T-helper 2 cell (primary cell): Measurements from ENCODE around the gene HDAC11.
A peak's percentile ranks its signal among the peaks of the same experiment; 100 is the strongest.
"Not testable (repeated sequence)": the region's sequence is repeated elsewhere in the genome, so short reads cannot be mapped to it uniquely, and the experiment has no call there.

Source experiments
- DNase-seq, 5 experiments: peaks; one replicate each; pipeline versions ENCODE4 v3.0.0 to v3.0.0-alpha.2; 2012 to 2022
- total RNA-seq, 2 donors: gene quantifications; one replicate each; lab custom pipeline; 2026; lab: John Stamatoyannopoulos, UW

The HDAC11 gene, protein sequence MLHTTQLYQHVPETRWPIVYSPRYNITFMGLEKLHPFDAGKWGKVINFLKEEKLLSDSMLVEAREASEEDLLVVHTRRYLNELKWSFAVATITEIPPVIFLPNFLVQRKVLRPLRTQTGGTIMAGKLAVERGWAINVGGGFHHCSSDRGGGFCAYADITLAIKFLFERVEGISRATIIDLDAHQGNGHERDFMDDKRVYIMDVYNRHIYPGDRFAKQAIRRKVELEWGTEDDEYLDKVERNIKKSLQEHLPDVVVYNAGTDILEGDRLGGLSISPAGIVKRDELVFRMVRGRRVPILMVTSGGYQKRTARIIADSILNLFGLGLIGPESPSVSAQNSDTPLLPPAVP
- total RNA-seq, result 4.3 to 5.3 reads per million in 2 donors

DNA sequence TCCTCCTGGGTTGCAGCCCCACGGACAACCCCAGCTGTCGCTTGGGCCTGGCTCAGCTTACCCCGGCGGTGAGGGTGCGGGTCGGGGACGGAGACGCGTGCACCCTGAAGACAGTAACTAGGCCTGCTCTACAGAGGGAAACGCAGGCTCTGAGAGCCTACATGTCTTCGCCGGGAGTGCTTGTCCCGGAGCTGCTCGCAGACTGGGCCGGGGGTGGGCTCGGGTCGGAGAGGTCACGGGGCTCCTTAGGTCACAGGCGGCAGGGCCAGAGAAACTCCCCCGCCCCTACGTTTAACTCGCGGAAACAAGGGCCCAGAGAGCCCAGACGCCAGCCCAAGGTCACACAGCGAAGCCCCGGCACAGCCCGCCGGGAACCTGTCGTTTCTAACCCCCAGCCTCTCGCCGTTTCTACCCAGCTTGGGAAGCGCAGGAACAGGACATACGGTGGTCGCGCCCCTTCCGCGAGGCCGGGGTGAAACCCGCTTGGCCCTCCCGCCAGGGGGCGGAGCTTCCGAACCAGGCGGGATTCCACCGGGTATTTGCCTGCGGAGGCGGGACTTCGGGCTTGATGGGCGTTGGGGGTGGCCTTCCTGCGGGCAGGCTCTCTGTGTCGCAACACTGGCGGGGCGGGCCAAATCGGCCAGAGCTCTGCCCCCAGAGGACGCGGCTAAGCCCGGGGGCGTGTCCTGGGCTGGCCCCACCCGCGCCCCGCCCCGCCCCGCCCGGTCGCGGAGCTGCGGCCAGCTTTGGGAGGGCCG lies at the start of gene HDAC11:
HDAC11 (plus strand) TSS at position 725 of the 758 bp plus-strand sequence. CDS start 42 bp downstream, outside the sequence.
- DNase-seq, result peak; percentile 95 to 98 (median 96)

- not testable (repeated sequence) for DNase-seq
Measured at GRCh38 chr3:13430411-13430875, 49.7 kb upstream of the HDAC11 start.

DNA sequence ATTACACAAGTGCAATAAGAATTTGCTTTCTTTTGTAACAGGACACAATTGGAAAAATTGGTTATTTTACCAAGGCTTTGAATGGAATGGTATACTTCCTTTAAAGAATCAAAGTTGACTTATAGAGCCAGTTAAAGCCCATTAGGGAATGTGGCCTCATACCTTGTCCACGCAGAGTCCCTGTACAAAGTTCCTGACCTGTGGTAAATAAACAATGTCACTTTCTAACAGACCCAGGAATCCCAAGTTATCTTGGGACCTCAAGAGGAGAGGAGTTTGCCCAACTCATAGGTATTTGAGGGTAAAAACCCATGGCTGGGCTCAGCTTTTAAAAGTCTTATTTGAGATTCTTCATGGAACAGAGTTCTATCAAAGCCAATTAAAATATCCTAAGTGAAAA lies 48.0 kb upstream of the HDAC11 start:
- DNase-seq, result no peak

GRCh38 chr3:13433912-13434311 lies 46.2 kb upstream of the HDAC11 start:
- no peak for DNase-seq

DNA sequence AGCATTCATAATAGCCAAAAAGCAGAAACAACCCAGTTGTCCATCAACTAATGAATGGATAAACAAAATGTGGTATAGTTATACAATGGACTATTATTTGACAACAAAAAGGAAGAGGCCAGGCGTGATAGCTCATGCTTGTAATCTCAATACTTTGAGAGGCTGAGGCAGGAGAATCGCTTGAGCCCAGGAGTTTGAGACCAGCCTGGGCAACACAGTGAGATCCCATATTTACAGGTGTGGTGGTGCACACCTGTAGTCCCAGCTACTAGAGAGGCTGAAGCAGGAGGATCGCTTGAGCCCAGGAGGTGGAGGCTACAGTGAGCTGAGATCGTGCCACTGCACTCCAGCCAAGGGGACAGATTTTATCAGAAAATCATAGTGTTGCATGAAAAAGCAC lies 43.9 kb upstream of the HDAC11 start:
- DNase-seq, result not testable (repeated sequence)

DNA sequence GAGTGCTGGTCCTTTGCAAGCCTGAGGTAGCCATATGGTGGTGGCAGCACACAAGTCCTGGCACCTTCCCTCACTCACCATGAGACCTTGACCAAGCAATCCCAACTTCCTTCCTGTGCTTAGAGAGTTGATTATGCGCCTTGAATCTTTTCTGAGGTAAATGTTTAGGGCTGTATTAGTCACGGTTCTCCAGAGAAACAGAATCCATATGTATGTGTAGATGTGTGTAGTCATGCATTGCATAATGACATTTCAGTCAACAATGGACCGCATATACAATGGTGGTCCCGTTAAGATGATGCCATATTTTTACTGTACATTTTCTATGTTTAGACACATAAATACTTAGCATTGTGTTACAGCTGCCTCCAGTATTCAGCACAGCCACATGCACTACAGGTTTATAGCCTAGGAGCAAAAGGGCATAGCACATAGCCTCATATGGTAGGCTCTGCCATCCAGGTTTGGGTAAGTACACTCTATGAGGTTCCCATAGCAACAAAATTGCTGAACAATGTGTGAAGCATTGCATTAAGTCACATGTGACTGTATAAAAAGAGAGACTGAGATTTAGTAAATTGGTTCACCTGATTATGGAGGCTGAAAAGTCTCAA lies 39.8 kb upstream of the HDAC11 start:
- DNase-seq, result no peak

- DNase-seq, result not testable (repeated sequence)
Measured at GRCh38 chr3:13442882-13443281, 37.2 kb upstream of the HDAC11 start.

- peak in 3 of 5 experiments; percentile 7 to 40 (median 22) for DNase-seq
Measured at GRCh38 chr3:13451301-13451673, 28.8 kb upstream of the HDAC11 start.

DNA sequence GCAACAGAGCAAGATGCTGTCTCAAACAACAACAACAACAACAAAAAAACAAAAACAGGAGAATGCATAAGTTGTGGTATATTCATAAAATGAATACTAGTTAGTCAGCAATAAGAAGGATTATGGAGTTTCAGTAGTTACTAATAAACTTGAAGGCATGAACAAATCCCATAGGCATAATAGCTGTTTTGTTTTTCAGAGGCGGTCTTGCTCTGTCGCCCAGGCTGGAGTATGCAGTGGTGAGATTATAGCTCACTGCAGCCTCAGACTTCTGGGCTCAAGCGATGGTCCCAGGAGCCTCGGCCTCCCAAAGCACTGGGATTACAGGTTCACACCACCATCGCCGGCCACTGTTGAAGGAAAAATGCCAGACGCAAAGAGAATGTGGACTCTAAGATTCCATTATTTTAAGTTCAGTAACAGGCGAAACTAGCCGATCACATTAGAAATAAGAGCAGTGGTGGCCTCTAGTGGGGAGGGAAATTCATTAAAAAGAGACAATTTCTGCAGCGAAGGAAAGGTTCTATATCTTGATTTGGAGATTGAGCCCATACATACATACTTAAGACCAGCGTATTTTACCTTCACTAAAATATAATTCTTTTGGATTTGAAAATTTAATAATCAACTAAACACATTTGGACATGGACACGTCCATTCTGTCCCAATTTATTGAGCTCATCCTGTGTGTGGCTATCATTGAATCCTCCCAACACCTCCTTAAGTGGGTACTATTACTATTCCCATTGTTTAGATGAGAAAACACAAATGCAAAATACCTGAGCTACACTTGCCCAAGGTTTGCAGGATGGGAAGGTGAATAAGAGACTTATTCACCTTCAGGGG lies 27.4 kb upstream of the HDAC11 start:
- peak in 2 of 5 experiments; percentile 33 to 67 for DNase-seq

DNA sequence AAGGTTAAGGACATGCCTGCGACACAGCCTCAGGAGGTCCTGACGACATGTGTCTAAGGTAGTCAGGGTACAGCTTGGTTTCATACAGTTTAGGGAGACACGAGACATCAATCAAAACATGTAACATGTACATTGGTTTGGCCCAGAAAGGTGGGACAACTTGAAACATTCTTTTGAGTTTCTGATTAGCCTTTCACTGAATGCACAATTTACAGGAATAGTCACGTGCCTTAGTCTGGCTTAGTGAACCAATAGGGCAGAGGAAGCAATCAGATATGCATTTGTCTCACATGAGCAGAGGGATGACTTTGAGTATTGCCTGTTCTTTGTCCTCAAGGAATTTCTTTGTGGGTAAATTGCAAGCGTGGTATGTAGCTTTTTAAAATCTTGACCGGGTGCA lies 24.5 kb upstream of the HDAC11 start:
- DNase-seq, result no peak

DNA sequence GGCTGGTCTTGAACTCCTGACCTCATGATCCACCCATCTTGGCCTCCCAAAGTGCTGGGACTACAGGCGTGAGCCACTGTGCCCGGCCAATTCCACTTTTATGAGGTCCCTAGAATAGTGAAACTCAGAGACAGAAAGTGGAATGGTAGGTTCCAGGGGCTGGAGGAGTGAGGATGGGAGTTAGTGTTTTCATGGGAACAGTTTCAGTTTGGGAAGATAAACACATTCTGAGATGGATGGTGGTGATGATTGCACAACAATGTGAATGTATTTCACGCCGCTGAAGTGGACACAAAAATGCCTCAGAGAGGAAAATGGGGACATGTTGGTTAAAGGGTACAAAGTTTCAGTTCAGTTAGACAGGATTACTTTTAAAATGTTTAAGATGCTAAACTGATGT lies 22.5 kb upstream of the HDAC11 start:
- no peak for DNase-seq

DNA sequence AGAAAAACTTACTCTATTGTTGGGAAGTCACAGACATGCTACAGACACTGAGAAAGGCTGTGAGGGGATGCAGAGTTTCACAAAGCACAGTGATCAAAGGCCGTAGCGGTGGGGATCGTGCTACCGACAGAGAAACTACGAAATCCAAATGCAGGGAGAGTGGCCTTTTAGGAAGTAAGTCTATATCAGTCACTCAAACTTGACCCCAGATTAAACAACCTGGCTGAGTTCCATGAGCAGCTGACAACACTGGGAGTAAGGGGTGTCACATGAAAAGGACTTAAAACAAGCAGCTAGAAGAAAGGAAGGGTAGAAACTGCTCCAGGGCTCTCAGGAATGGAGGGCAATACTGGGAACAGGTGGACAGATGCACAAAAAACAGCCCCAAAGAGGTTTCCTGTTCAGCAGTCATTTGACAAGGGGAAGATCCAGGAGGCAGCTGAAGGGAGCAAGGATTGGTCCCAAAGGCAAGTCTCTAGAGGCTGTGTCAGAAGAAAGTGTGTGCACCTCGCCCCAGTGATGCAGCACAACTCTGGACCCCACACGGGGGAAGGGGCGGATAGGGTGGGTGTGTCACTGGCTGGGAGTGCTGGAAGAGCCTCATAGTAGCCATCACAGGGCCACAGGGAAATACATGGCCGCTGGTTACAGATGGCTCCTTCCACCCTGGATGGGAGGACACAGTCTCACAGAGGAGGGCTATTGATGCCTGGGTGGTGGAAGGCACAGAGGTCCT lies 20.3 kb upstream of the HDAC11 start:
- DNase-seq, result no peak

DNA sequence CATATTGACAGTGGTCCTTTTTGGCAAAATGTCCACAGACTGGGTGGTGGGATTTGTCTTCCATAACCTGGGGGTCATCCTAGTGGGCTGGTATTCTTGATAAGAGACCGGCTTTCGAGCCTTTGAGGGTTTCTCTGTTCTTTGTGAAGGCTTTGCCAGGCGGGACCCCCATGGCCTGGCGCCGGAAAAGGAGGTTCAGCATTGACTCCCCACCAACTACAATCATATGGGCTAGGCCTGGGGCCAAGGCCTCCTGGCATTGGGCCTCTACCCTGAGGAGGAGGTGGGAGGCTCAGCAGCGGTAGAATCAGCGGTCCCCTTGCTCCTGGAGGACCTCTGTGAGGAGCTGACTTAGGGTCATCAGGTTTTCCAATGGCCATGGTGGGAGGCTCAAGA lies 19.8 kb upstream of the HDAC11 start:
- no peak for DNase-seq

GRCh38 chr3:13461169-13462124 lies 18.7 kb upstream of the HDAC11 start:
- DNase-seq, result peak; percentile 44 to 74 (median 60)

DNA sequence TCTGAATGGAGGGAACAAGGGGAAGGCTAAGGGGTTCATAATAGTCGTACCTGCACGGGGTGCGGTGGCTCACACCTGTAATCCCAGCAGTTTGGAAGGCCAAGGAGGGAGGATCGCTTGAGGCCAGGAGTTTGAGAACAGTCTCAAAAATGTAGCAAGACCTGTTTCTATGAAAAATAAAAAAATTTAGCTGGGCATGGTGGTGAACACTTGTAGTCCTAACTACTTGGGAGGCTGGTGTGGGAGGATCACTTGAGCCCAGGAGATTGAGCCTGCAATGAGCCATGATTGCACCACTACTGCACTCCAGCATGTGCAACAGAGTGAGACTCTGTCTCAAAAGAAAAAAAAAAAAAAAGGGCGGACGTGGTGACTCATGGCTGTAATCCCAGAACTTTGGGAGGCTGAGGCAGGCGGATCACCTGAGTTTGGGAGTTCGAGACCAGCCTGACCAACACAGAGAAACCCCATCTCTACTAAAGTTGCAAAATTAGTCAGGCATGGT lies 17.9 kb upstream of the HDAC11 start:
- DNase-seq, result no peak

DNA sequence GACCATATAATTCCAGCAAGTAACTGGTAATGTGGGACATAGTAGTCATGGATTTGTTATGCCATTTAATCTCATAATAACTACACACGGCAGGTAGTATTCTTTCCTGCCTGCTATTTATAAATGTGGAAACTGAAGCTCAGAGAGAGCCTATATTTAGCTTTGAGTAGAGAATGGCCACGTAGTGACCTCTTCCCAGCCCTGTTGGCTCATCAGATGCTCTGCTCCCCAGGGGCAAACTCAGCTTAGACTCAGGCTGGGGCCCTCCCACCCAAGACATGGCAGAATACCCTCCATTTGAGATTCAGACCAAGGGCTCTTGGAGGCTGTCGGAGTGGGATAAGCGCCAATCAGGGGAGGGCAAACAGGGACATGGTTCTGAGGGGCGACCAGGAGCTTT lies 17.3 kb upstream of the HDAC11 start:
- no peak for DNase-seq

GRCh38 chr3:13463618-13464400 lies 16.3 kb upstream of the HDAC11 start:
- DNase-seq, result no peak

- DNase-seq, result no peak
Measured at GRCh38 chr3:13465236-13465873, 14.8 kb upstream of the HDAC11 start.

GRCh38 chr3:13466781-13467180 lies 13.3 kb upstream of the HDAC11 start:
- no peak for DNase-seq
